NB4 (cell line): ENCODE results near the gene HBS1L.

Experiments used
- MYC ChIP-seq: IDR thresholded peaks from 2 replicates; pipeline ENCODE4 v1.6.1; 2011; ENCODE audit warnings: low read depth, low read length
- POLR2A ChIP-seq: IDR thresholded peaks from 2 replicates; pipeline ENCODE4 v1.6.1; 2011; ENCODE audit warnings: mild to moderate bottlenecking; ENCODE audit not compliant: insufficient read length; ENCODE audit errors: extremely low read depth
- TF ChIP-seq, protein P1 (sequence below): IDR thresholded peaks from one replicate; pipeline ENCODE4 v1.5.1; 2012; ENCODE audit warnings: low read depth, low read length
- TF ChIP-seq, protein P2 (sequence below): IDR thresholded peaks from 2 replicates; pipeline ENCODE4 v1.6.1; 2011; ENCODE audit warnings: low read depth, low read length

DNA sequence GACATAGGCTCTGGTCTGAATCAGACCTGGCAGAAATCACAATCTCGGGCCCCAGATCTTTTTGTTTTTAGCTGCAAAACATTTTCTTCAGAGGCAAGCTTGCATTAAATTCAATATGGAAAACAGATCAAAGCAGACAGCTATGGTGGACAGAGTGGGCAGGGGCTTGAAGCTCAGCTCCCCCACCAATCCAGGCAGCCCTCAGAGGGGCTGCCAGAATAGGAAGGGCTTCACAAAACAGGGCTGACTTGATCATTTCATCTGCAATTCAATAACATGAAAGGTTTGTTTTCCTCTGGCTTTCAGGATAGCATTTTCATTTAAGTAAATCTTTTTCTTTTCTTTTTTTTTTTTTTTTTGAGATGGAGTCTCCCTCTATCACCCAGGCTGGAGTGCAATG, 55.5 kb downstream of the HBS1L start:
- TF ChIP-seq, protein P1, sequence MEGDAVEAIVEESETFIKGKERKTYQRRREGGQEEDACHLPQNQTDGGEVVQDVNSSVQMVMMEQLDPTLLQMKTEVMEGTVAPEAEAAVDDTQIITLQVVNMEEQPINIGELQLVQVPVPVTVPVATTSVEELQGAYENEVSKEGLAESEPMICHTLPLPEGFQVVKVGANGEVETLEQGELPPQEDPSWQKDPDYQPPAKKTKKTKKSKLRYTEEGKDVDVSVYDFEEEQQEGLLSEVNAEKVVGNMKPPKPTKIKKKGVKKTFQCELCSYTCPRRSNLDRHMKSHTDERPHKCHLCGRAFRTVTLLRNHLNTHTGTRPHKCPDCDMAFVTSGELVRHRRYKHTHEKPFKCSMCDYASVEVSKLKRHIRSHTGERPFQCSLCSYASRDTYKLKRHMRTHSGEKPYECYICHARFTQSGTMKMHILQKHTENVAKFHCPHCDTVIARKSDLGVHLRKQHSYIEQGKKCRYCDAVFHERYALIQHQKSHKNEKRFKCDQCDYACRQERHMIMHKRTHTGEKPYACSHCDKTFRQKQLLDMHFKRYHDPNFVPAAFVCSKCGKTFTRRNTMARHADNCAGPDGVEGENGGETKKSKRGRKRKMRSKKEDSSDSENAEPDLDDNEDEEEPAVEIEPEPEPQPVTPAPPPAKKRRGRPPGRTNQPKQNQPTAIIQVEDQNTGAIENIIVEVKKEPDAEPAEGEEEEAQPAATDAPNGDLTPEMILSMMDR = no peak
- TF ChIP-seq POLR2A = no peak
- TF ChIP-seq MYC = no peak
- TF ChIP-seq, protein P2, sequence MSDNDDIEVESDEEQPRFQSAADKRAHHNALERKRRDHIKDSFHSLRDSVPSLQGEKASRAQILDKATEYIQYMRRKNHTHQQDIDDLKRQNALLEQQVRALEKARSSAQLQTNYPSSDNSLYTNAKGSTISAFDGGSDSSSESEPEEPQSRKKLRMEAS = no peak
